HG02588 (cell line): Measurements from ENCODE around the gene CCL21.

Source experiments
- ATAC-seq: cut with Tn5 transposase; IDR thresholded peaks from one replicate; pipeline ENCODE4 v1.9.1; 2021; ENCODE audit warnings: mild to moderate bottlenecking, moderate library complexity; ENCODE audit not compliant: unreplicated experiment

Gene CCL21

DNA sequence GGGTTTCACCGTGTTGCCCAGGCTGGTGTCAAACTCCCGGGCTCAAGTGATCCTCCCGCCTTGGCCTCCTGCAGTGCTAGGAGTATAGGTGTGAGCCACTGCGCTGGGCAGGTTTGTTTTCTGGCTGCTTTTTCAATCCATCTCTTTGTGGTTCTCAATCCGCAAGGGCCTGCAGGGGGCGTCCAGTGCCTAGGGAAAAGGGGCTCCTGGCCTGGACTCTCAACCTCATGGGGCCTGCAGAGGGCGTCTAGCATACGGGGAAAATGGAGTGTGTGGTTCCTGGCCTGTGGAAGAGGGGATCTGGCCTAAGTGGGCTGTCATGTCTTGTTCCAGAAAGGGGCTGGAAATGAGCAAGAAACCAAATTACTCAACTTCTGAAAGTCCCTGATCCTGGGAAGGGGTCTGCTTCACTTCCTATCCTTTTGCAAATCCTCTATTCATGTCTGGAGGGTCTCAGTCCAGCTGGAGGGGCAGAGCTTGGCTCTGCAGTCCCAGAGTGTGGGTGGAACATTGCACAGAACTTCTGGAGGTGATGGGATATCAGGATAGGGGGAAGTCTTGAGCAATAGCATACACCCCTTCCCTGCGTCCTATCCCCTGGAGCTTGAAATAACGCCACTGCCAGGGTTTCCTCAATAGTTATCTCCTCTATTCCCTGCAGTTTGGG is 34.8 kb downstream of the CCL21 start:
- no peak for ATAC-seq

DNA sequence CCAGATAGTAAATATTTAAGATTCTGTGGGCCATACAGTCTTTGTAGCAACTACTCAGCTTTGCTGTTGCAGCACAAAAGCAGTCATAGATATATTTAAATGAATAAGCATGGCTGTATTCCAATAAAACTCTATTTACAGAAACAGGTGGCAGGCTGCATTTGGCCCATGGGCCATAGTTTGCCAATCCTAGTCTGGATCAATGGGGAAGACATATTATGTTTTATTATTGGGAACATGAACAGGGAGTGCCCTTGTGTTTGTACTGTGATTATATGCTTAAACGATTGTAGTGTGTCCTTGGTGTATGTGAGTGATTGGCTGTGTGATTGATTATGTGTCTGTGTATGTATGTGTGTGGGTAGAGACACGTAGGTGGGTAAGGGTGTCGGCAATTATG is 35.5 kb downstream of the CCL21 start:
- no peak for ATAC-seq

DNA sequence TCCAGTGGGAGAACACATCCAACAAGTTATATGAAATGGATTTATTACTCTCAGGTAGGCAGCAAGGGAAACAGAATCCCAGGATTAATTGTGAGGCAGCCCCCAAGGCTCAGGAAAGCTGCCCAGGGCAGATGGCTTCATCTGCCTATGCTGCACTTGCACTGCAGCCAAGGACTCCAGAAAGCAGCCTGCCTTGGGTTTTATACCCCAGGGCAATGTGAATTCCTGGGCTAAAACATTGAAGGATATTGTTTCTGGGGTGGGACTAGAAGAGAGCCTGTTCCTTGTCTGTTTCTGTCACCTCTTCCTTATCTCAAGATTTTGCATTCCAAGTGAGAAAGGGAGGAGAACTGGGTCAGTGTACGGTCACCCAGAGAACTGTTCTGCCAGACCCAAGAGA is 38.6 kb downstream of the CCL21 start:
- no peak for ATAC-seq

DNA sequence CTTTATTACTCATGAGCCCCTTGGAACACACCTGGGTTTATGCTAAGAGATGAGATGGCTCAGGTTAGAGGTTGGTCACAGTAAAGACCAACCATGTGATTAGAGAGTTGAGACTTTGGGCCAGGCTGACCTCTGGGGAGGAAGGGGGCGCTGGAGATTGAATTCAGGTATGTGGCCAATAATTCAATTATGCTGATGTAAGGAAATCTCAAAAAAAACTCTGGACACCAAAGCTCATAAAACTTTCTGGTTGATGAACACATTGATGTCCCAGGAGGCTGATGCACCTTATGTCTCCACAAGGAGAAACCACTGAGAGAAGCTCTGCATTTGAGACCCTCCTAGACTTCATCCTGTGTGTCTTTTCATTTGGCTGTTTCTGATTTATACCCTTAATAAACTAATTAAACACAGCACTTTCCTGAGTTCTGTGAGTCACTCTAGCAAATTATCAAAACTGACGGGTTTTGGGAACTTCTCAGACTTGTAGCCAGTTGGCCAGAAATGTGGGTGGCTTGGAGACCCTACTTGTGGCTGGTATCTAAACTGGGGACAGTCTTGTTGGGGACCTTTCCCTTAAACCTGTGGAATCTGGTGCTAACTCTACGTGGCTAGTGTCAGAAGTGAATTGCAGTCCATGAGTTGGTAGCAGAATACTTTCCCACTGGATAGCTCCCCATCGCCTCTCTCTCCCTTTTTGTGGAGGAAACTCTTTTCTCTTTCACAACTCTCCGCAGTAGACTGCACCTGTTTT is 40.0 kb downstream of the CCL21 start:
- no peak for ATAC-seq

DNA sequence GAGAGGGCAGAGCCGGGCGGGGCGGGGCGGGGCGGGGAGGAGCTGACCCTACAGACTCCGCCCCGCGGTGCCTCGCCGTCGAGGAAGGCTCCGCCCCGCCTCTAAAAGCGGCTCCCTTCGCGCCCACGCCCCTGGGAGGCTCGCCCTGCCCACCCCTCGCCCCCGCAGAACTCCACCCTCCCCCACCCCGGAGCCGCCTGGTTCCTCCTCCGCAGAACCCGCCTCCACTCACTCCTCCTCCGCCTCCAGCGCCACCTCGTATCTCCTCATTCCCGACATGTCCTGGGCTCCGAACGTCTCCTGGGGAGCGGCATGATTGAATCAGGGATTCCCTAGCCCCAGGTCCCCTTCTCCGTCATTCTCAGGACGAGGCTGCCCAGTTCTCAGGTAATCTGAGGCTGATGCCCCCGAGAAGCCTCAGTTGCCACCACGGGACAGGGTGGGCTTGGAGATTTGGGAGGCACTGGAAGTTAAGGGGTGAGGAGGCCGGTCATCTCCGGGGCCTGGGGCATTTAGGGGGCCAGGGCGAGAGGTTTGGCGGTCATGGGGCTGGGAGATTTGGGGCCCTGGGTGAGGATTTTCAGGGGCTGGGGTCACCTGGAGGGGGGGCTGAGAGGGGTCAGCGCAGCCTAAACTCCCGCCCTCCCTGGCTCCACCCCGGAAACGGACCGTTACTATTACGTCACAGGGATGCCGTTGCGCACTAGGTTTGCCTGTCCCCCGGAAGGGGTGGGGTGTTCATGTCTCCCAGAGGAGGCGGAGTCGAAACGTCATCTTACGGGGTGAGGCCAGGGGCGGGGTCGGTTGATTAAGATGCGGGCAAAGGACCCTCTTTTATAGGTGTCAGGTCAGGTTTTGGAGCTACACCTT is 44.3 kb downstream of the CCL21 start:
- ATAC-seq = peak; percentile 62

DNA sequence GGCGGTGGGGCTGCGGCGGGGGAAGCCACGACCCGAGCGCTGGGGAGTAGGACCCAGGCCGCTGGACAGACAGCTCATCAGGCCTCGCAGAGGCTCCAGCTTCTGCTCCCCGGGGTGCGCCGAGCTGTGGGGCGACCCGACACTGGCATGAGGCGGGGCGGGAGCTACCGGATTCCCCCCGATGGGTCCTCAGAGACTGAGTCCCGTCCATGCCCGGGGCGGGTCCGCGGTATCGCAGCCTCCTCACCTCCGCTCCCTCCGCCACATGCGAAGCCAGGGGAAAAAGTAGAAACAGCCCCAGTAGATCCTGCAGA is 44.9 kb downstream of the CCL21 start:
- ATAC-seq = peak; percentile 19

DNA sequence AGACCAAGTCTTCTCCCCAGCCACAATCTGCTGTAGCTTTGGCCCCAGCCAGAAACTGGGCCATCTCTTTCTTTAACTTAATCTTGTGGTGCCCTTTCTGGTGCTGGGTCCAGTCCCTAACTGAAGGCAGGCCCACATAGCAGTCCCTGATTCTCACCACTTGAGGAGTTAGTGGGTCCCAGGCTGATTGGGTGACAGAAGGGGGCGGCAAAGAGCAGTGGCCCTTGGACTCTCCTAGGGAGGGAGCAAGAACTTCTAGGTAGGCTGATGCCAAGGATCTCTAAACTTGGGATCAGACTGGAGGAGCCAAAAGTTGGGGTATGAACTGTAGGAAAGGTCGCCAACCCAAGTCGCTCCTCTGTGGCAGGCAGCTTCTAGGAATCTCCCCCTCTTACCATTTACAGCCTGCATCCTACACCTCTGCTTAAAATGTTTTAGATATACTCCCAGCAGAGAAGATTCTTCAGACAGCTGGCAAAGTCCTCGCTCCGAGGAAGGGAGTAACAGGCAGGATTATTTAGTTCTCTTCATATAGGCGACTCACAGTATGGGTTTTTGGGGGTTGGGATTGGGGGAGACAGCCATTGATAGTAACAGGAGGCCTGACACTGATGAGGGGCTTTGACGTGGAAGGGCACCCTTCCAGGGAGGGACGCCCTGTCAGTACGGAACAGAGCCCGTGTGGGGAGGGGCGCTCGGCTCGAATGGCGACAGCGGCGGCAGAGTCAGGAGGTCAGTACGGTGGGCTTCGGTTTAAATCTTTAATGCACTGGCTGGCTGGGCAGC is 45.5 kb downstream of the CCL21 start:
- ATAC-seq = peak; percentile 62

DNA sequence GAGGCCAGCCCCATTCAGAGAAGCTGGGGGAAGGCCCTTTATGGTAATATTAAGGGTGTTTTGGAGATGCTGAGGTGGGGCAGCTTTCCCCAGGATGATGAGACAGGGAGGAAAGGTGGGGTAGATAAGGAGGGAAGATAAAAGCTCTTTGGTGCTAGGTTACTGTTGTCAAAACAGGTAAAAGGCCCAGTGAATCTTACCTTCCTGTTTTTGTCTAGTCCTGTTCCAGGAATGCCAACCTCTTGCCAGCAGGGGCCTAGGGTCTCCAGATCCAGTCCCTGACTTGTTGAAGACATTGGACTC is 46.7 kb downstream of the CCL21 start:
- ATAC-seq = no peak

DNA sequence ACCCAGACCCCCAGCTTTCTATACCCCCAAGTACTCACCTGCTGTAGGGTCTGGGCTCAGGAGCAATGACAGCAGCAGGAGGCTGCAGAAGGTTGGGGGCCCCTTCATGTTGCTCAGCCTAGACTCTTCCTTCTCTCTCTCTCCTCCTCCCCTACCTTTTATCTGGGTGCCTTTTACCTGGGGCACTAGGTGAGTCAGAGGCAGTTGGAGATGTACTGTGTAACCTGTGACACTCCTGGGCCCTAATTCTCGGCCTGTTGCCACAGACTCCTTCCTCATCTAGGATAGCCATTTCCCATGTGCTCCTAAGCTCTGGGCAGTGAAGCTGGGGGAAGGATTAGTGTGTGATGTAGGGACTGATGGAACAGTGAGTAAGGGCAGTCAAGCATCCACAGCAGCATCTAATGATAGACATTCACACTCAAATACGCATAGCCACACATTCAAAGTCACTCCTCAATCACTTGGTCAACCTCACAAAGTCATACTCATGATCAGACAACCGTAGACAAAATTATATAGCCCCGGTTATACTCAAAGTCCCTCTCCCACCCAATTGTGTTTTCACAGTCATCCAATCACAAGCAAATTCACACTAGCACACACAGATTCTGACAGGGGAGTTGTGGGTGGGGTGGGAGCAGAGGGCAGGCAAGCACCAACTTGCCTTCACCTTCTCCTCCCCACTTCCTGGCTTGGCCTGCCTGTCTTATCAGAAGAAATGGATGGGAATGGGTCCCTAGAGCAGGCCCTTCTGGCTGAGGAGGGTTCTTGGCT is 47.2 kb downstream of the CCL21 start, which contains the start of gene CCL27:
CCL27 (minus strand) TSS at position 132 of the 777 bp plus-strand sequence; CDS start at position 108, 24 bp downstream.
- ATAC-seq = no peak

DNA sequence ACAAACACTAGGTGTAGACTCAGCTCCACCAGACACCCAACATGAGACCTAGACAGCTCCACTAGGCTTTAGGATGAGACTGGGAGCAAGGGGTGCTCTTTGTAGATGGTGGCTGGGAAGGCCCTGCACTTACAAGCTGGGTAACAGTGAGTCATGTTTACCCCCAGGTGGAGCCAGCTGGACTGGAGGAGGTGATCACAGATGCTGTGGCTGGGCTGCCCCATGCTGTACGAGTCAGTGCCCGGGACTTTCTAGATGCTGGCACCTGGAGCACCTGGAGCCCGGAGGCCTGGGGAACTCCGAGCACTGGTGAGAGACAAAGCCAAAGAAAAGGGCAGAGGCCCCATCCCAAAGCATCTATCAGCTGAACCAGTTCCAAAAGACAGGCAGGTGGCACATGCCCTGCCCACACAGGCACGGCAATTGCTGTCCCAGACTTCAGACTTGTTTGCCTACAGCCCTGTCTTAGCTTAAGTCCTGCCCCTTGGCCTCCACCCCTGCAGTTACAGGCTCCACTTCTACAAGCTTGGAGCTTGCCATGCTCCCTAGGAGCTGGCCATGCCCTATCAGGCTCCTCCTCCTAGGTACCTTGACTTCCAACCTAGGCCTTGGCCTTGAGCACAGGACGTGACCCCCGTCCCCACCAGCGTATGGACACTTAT is 50.2 kb downstream of the CCL21 start:
- no peak for ATAC-seq
